NCI-H2029 treated with DMSO at 0.1 percent for 48 hours (cell line): ENCODE data around the gene TPD52L2.

Experiments used
- DNase-seq: peaks from one replicate; lab custom pipeline; 2025; lab: John Stamatoyannopoulos, UW

The TPD52L2 gene

DNA sequence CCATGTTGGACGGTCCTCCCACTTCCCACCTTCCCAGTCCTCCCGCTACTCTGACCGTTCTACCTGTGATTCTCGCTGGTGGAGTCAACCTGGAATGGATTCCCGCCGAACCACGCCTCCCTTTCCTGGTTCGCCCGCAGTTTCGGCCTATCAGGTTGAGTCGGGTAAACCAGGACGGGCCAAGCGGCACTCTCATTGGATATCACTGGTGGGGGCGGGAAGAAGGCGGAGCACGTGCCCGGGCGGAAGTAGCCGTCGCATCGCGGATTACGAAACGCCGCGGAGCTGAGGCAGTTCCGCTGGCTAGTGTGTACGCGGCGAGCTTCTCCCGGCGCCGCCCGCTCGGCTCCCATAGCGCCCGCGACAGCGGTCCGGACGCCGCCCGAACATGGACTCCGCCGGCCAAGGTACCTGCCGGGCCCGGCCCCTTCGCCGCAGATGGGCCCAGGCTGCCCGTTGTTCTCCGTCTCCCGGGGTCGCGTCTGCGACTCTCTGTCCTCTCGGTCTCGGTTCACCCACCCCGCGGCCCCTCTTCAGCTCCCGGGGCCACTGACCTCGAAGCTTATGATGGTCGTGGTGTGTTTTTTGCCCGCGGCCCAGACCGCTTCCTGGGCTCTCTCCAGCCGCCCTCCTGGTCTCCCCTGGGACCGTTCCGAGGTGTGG lies at the start of gene TPD52L2:
Gene TPD52L2, plus strand, starts transcription at position 293 of the 663 bp plus-strand sequence. Its CDS starts 96 bp downstream, at position 389.
- peak; percentile 96 for DNase-seq

- no peak for DNase-seq
Measured at GRCh38 chr20:63815615-63816253, 49.3 kb upstream of the TPD52L2 start.

GRCh38 chr20:63819224-63819921 lies 45.7 kb upstream of the TPD52L2 start:
- no peak for DNase-seq

GRCh38 chr20:63821811-63822210 lies 43.3 kb upstream of the TPD52L2 start:
- no peak for DNase-seq

DNA sequence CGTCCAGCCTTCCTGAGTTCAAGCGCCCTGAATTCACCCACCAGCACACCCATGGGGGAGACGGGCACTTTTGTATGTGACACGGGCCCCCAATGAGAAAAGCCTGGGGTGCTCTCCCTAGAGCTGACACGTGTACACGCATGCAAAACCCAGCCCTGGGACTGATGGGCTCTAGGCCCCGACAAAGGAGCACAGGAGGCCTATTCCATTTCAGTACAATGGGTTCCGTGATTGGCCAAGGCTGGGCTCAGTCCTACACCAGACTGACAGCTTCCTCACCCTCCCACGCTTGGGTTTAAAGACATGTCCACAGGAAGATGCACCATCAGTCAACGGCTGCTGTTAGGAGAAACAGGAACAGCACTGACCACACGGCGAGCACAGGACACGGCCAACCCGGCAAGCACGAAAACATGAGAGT lies 42.8 kb upstream of the TPD52L2 start:
- DNase-seq, result no peak

DNA sequence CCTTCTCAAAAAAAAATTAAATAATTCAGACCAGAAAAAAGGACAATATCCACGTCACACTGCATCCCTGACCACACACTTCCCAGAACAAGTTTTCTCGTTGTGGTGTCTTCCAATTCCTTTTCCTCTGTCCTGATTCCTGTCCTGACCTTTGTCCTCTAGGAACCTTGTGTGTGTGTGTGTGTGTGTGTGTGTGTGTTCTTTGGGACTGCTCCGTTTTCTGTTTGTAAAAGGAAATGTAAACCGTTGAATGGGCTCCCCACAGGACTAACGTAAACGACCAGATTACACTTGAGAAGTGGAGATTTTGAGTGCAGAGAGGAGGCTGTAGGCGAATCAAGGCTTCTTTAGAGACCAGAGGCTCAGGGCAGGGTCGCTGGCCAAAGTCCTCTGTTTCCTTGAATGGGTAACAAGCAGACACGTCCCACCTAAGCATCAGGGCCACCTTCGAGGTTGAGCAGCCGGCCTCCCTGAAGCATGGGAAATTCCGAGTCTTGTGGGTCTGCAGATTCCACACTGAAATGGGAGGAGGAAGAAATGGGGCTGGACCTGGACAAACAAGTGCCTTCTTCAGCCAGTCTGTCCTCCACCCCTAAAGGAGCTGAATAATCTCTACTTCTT lies 41.3 kb upstream of the TPD52L2 start:
- no peak for DNase-seq

DNA sequence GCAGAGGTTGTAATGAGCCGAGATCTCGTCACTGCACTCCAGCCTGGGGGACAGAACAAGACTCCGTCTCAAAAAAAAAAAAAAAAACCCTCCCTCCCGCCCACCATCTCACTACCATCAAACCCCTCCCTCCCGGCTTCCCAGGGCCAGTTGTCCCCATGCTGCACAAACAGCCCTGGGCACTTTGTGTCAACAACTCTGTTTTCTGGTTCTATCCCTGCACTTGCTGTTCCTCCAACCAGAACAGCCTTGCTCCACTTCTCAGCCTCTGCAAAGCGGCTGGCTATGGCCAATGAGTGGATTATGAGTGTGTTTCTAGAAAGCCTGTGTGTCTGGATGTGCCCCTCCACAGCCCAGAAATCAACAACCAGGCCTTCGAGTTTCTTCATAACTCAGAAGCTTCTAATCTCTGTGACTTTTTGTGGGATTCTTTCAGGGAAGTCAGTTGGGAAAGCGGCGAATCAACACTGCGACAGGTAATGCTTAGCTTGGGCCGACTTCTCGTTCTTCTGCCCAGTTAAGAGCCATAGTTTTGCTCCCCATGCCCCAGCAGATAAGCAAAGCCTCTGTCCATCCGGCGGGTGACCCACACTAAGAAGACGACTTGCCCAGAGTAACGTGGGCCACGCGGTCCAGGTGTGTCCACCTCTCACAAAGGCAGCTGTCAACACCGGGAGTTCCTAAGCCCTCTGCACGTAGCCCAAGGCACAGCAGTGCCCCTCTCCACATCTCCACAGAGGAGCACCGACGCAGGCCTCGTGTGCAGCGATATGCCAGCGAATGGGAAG lies 39.5 kb upstream of the TPD52L2 start:
- no peak for DNase-seq

DNA sequence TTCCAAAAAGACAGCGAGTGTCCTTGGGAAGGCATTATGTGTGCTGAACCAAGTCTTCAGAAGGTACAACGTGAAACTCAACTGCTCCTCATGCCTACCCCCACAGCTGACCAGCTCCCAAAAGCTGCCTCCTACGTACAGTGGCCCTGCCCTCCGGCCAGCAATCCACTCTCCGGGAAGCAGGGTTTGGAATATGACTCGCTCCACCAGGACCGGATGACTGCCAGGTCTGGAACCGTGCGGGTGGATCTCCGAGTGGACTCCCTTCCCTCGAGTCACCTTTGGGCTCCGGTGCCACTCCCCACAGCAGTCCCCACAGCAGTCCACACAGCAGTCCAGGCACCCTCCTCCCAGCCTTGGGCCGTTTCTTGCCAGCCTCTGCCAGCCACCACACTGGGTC lies 38.3 kb upstream of the TPD52L2 start:
- DNase-seq, result no peak

- no peak for DNase-seq
Measured at GRCh38 chr20:63828124-63828523, 36.9 kb upstream of the TPD52L2 start.

DNA sequence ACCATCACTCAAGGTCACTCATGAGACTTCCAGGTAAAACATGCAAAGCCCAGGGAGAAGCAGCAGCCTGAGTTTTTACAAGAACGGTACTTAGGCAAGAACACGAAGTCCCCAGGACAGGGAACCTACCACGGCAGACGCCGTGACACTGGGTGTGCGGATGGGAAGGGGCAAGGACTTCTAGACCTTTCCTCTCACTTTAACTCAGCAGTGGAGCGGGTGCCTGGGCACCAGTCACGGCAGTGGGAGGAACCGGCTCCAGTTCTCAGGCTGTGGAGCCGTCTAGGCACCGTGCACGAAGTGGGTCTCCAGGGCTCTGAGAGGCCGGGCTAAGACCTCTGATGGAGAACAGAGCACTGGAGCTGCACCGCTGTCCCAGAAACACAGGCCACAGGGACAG lies 36.5 kb upstream of the TPD52L2 start:
- no peak for DNase-seq

DNA sequence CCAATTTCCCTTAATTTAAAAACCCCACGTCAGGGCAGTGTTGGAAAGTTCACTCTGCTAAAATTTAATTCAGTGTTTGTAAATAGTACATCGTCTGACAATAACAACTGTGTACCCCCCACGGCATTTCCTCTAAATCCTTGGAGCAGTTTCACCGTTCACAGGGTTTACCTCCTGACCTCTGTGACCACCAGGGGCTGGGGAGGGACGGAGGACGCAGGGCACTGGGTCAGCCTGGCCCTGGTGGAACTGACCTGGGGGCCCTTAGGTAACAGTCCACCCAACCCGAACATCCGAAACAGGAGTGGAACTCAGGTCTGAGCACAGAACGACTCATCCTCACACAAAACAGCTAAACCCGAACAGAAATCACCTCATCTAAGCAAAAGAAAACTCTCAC lies 36.1 kb upstream of the TPD52L2 start:
- no peak for DNase-seq

DNA sequence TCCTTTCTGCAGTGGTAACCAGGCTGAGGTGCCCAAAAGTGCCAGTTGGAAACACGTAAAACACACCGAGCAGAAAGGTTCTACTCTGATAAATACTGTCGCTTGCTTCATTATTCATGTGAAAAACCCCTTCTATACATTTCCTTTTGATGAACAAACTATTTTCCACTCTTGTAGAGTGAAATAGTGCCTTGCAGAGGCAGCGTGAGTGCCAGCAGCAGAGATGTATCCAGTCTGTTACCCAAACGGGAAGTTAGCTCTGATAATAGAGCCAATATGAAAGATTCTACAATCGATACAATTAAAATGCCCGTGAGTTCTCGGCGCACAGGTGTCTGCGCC lies 35.5 kb upstream of the TPD52L2 start:
- no peak for DNase-seq

DNA sequence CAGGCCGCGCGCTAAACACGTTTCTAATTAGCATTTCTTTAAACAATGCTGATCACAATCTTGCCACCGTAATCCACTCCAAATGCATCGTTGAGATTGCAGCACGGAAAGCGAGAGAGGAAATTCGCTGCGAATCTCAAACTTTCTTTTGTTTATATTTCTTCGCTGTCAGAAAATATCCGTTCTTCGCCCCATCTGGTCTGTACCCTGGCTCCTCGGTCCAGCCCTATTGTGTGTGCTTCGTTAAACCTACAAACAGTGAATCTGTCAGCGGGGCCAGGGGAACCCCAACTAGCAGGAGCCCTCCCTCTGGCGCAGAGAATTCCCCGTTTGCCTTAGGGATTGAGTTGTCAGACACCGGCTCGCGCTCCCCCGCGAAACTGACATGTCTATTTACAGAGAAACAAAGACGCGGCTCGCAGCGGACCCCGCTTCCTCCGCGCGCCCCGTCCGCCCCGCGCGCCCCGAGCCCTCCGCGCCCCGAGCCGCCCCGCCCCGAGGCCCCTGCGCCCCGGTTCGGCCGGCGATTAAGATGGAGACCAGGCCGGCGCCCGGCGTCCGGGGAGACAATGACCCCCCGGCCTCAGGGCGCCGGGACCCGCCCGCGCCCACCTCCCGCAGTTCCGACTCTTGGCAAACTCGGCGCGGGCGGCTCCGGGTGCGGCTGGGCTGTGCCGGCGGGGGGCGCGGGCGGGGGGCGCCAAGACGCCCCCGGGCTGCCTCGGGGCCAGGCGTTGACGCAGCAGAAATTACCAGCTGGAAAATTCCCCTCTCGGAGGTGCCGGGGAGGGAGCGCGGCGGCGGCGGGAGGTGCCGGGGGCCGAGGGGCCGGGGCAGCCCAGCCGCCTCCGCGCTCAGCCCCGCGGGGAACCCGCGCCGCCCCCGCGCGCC lies 34.9 kb upstream of the TPD52L2 start:
- DNase-seq, result no peak

GRCh38 chr20:63830841-63831588 lies 34.1 kb upstream of the TPD52L2 start, which contains the start of gene ZBTB46:
TSS of gene ZBTB46 (minus strand) at chr20:63831264. CDS start at chr20:63790757, 40,507 bp downstream.
- no peak for DNase-seq

DNA sequence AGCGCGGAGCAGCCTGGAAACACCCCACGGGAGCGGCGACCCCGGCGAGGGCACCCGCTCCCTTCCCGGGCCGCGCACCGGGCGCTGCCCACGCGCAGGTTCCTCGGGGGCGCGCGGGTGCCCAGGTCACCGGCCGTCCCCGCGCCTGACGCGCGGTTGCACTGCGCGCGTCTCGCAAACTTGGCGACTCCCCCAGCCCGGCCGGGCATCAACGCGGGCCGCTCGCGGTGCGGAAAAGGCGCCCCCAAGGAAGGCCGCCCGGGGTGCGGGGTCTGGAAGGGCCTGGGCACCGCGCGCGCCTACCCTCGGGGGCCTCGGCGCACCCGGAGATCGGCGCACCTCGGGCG lies 33.5 kb upstream of the TPD52L2 start:
- no peak for DNase-seq

DNA sequence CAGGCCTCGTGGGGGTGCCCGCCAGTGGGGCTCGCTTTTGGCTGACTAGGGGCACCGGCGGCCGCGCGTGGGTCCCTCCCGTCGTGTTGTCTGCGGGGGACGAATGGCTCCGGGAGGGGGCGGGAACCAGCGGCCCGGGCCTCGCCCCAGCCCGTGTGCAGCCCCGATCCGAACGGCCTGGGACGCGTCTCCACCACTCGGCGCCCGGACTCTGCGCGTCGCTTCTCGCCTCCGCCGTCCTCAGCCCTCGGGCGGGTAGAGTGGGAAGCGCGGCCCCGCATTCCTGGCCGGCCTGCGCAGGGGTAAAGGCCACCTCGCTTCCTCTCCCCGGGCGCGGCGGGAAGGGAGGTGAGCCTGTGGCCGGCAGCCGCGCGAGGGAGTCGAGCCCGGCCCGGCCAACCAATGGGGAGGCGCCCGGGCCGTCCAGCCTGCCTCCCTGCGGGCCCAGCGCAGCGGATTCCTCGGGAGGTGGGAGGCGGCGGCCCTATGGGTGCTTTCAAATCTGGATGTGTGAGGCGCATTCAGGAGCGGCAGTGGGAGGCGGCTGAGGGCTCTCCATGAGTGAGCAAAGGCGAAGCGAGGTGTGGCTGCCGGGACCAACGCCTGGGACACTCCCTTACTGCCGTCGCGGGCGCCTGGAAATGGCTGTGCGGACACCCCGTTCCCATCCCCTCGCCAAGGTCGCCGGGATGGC lies 32.9 kb upstream of the TPD52L2 start:
- no peak for DNase-seq

GRCh38 chr20:63833776-63834490 lies 31.1 kb upstream of the TPD52L2 start:
- no peak for DNase-seq

DNA sequence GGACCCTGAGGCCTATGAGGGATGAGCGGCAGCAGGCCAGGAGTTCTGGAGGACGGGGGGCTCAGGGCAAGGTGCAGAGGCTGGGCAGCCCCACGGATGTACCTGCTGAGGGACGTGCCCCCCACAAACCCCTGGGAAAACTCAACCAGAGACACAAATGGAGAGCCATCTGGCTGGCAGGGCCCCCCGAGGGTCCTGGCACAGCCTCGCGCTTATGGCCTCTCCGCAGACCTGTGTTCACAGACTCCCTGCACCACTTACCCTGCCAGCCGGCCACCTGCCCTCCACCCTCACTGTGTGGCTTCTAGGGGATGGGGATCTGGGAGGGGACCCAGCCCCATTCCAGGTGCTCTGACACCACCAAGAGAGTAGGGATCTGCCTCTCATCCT lies 30.6 kb upstream of the TPD52L2 start:
- no peak for DNase-seq
